ENCODE results near the gene FAM151A. TPM values are rescaled to one million over a fixed set of nuclear protein-coding genes. Genes with fewer than 3 reads are reported as not detected.

The FAM151A gene
- total RNA-seq, 1 donor from 2014 or later = not detected

GRCh38 chr1:54614024-54614423, 9.3 kb downstream of the FAM151A start:
- Mint-ChIP-seq H3K4me1 (no peaks in the 10 kb centered on the region), H3K36me3 (no peaks in the 10 kb centered on the region), H3K4me3 (no peak overlapping the region), H3K9me3 (no peaks in the 10 kb centered on the region), H3K27ac (no peak overlapping the region), H3K27me3 (ENCODE audit: low read depth) (no peaks in the 10 kb centered on the region)
- DNase-seq (ENCODE audit: low spot score in 2 of 2, unreplicated experiment in 2 of 2) = no peak
- TF ChIP-seq, protein P1, sequence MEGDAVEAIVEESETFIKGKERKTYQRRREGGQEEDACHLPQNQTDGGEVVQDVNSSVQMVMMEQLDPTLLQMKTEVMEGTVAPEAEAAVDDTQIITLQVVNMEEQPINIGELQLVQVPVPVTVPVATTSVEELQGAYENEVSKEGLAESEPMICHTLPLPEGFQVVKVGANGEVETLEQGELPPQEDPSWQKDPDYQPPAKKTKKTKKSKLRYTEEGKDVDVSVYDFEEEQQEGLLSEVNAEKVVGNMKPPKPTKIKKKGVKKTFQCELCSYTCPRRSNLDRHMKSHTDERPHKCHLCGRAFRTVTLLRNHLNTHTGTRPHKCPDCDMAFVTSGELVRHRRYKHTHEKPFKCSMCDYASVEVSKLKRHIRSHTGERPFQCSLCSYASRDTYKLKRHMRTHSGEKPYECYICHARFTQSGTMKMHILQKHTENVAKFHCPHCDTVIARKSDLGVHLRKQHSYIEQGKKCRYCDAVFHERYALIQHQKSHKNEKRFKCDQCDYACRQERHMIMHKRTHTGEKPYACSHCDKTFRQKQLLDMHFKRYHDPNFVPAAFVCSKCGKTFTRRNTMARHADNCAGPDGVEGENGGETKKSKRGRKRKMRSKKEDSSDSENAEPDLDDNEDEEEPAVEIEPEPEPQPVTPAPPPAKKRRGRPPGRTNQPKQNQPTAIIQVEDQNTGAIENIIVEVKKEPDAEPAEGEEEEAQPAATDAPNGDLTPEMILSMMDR (IDR thresholded peaks at IDR 0.05; ENCODE audit: unreplicated experiment) = no peak

GRCh38 chr1:54611621-54612020, 11.7 kb downstream of the FAM151A start:
- H3K4me1 Mint-ChIP-seq = no peaks in the 10 kb centered on the region
- no peaks in the 10 kb centered on the region for H3K9me3 Mint-ChIP-seq
- no peak overlapping the region for H3K27ac Mint-ChIP-seq
- DNase-seq (ENCODE audit: low spot score in 2 of 2, unreplicated experiment in 2 of 2) = no peak
- H3K4me3 Mint-ChIP-seq = no peak overlapping the region
- TF ChIP-seq, protein P1 (IDR thresholded peaks at IDR 0.05; ENCODE audit: unreplicated experiment) = no peak
- H3K36me3 Mint-ChIP-seq = no peaks in the 10 kb centered on the region
- H3K27me3 Mint-ChIP-seq (ENCODE audit: low read depth) = no peaks in the 10 kb centered on the region

DNA sequence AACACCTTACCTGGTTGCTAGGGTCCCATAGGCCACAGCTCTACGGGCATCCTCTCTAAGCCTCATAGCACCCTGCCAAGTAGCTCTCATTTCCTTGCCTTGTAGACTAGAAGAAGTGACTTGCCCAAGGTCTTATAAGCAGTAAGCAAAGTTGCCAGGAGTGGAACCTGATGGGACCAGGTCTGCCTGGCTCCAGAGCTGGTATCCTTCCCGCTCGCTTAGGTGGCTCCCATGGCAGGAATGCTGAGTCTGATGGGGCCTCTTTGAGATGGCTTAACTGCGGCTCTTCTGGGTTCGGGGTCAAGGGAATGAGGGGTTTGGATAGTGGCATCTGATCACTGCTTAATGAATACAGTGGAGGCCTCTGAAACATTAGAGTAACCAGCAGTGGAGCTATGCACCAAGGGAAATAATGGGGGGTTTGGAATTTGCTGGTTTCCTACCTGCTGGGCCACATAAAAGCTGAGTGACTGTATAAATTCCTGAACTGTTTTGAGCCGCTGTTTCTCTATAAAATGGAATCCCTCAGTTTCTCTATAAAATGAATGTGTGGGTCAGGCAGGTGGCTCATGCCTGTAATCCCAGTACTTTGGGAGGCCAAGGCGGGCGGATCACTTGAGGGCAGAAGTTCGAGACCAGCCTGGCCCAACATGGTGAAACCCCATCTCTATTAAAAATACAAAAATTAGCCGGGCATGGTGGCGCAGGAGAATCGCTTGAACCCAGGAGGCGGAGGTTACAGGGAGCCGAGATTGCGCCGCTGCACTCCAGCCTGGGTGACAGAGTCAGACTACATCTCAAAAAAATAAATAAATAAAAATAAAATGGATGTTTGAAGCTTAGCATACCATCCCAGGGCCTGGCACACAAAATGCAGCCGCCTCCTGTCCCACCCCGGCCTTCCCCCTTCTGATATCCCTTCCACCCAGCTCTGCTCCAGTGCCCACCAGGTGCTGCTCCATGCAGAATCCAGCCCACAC, 12.4 kb downstream of the FAM151A start:
- TF ChIP-seq, protein P1 (IDR thresholded peaks at IDR 0.05; ENCODE audit: unreplicated experiment) = no peak
- Mint-ChIP-seq H3K27me3 (ENCODE audit: low read depth) (no peaks in the 10 kb centered on the region), H3K4me1 (no peaks in the 10 kb centered on the region), H3K9me3 (no peaks in the 10 kb centered on the region), H3K4me3 (no peak overlapping the region), H3K36me3 (no peaks in the 10 kb centered on the region), H3K27ac (no peak overlapping the region)
- no peak for DNase-seq (ENCODE audit: low spot score in 2 of 2, unreplicated experiment in 2 of 2)

- Mint-ChIP-seq H3K9me3 (no peaks in the 10 kb centered on the region), H3K4me3 (no peak overlapping the region), H3K4me1 (no peaks in the 10 kb centered on the region), H3K27me3 (ENCODE audit: low read depth) (no peaks in the 10 kb centered on the region), H3K27ac (no peak overlapping the region), H3K36me3 (no peaks in the 10 kb centered on the region)
- no peak for DNase-seq (ENCODE audit: low spot score in 2 of 2, unreplicated experiment in 2 of 2)
- TF ChIP-seq, protein P1 (IDR thresholded peaks at IDR 0.05; ENCODE audit: unreplicated experiment) = no peak
Observed at GRCh38 chr1:54610048-54610447, 13.3 kb downstream of the FAM151A start.

GRCh38 chr1:54609301-54609921, 13.9 kb downstream of the FAM151A start:
- no peak overlapping the region for H3K27ac Mint-ChIP-seq

More at GRCh38 chr1:54609301-54609921, 13.9 kb downstream of the FAM151A start:
- Mint-ChIP-seq H3K27me3 (ENCODE audit: low read depth) (no peaks in the 10 kb centered on the region), H3K9me3 (no peaks in the 10 kb centered on the region), H3K36me3 (no peaks in the 10 kb centered on the region), H3K4me3 (no peak overlapping the region), H3K4me1 (no peaks in the 10 kb centered on the region)
- TF ChIP-seq, protein P1 (IDR thresholded peaks at IDR 0.05; ENCODE audit: unreplicated experiment) = no peak
- no peak for DNase-seq (ENCODE audit: low spot score in 2 of 2, unreplicated experiment in 2 of 2)
